HEK293 (cell line): Measurements from ENCODE around the gene CCDC74A.

Source experiments
- CTCF ChIA-PET: fragments of 350-600 bp; formaldehyde crosslinking; extraction: SDS; loops from one replicate; lab custom pipeline; 2021; ENCODE audit warnings: antibody characterized with exemption; lab: Yijun Ruan, JAX
- POLR2A ChIA-PET: fragments of 300-600 bp; formaldehyde crosslinking; extraction: SDS; loops from one replicate; lab custom pipeline; 2020; ENCODE audit warnings: antibody characterized with exemption, inconsistent platforms; lab: Yijun Ruan, JAX
- H3K27ac ChIP-seq: fragments of 200-500 bp; sonication (Bioruptor generic); 2 replicates; pipeline ENCODE4 v1.5.1; 2014; ENCODE audit warnings: low read depth, low read length, control low read depth, inconsistent platforms; ENCODE audit errors: extremely low read depth
- H3K36me3 ChIP-seq, 2 experiments: fragments of 200-500 bp in 1 of 2; sonication (Bioruptor generic) in 1 of 2; 1 replicate in 1 of 2; 2 replicates in 1 of 2; pipeline ENCODE4 v1.5.1; 2014 to 2017; ENCODE audit warnings: inconsistent platforms in 2 of 2, low read length in 2 of 2; ENCODE audit not compliant: control insufficient read depth in 2 of 2, insufficient read depth in 1 of 2
- H3K4me1 ChIP-seq: fragments of 200-500 bp; sonication (Bioruptor generic); 2 replicates; pipeline ENCODE4 v1.5.1; 2014; ENCODE audit warnings: mild to moderate bottlenecking, low read length, inconsistent platforms; ENCODE audit not compliant: control insufficient read depth, insufficient read depth
- H3K4me3 ChIP-seq: 2 replicates; pipeline ENCODE4 v1.5.1; 2011; ENCODE audit warnings: low read depth, mild to moderate bottlenecking, control low read depth, low read length, moderate library complexity
- H3K9me3 ChIP-seq: fragments of 200-500 bp; sonication (Bioruptor generic); 2 replicates; pipeline ENCODE4 v1.5.1; 2014; ENCODE audit warnings: low read depth, low read length, inconsistent platforms; ENCODE audit not compliant: control insufficient read depth, insufficient read depth
- EGR2 ChIP-seq: fragments of 450-650 bp; formaldehyde crosslinking; IDR thresholded peaks from 2 replicates; pipeline ENCODE4 v1.5.1; 2016; ENCODE audit warnings: low read depth, missing biosample characterization, missing genetic modification characterization
- ELK4 ChIP-seq: IDR thresholded peaks from 2 replicates; pipeline ENCODE4 v1.6.1; 2011; ENCODE audit warnings: mild to moderate bottlenecking, low read depth, low read length, borderline replicate concordance
- GLI4 ChIP-seq: fragments of 450-650 bp; formaldehyde crosslinking; IDR thresholded peaks from 2 replicates; pipeline ENCODE4 v1.5.1; 2016; ENCODE audit warnings: missing biosample characterization, missing genetic modification characterization
- KLF10 ChIP-seq: fragments of 450-650 bp; IDR thresholded peaks from 2 replicates; pipeline ENCODE4 v1.5.1; 2018; ENCODE audit warnings: missing biosample characterization, mild to moderate bottlenecking, missing genetic modification characterization
- SP7 ChIP-seq: fragments of 450-650 bp; formaldehyde crosslinking; IDR thresholded peaks from 2 replicates; pipeline ENCODE4 v1.5.1; 2016; ENCODE audit warnings: missing biosample characterization, missing genetic modification characterization
- TCF7L2 ChIP-seq: IDR thresholded peaks from 2 replicates; pipeline ENCODE4 v1.6.1; 2011; ENCODE audit warnings: low read depth, mild to moderate bottlenecking, inconsistent platforms, low read length, moderate library complexity, borderline replicate concordance
- YY2 ChIP-seq: fragments of 450-650 bp; formaldehyde crosslinking; IDR thresholded peaks from 2 replicates; pipeline ENCODE4 v1.5.1; 2016; ENCODE audit warnings: missing biosample characterization, missing genetic modification characterization
- ZEB2 ChIP-seq: fragments of 450-650 bp; formaldehyde crosslinking; IDR thresholded peaks from 2 replicates; pipeline ENCODE4 v1.5.1; 2016; ENCODE audit warnings: missing biosample characterization, missing genetic modification characterization
- ZNF140 ChIP-seq: fragments of 450-650 bp; formaldehyde crosslinking; IDR thresholded peaks from 2 replicates; pipeline ENCODE4 v1.5.1; 2016; ENCODE audit warnings: missing biosample characterization, missing genetic modification characterization
- ZNF148 ChIP-seq: fragments of 450-650 bp; formaldehyde crosslinking; IDR thresholded peaks from 2 replicates; pipeline ENCODE4 v1.5.0; 2017; ENCODE audit warnings: missing biosample characterization, missing genetic modification characterization, borderline replicate concordance
- ZNF223 ChIP-seq: fragments of 450-650 bp; formaldehyde crosslinking; IDR thresholded peaks from 2 replicates; pipeline ENCODE4 v1.5.1; 2016; ENCODE audit warnings: missing biosample characterization, missing genetic modification characterization
- ZNF280C ChIP-seq: fragments of 450-650 bp; formaldehyde crosslinking; IDR thresholded peaks from 2 replicates; pipeline ENCODE4 v1.5.1; 2016; ENCODE audit warnings: missing biosample characterization, missing genetic modification characterization
- ZNF423 ChIP-seq: fragments of 450-650 bp; formaldehyde crosslinking; IDR thresholded peaks from 2 replicates; pipeline ENCODE4 v1.5.1; 2016; ENCODE audit warnings: missing biosample characterization, missing genetic modification characterization
- ZNF449 ChIP-seq: fragments of 450-650 bp; formaldehyde crosslinking; IDR thresholded peaks from 2 replicates; pipeline ENCODE4 v1.5.1; 2017; ENCODE audit warnings: missing biosample characterization, mild to moderate bottlenecking, missing genetic modification characterization, moderate library complexity
- ZNF561 ChIP-seq: fragments of 450-650 bp; IDR thresholded peaks from 2 replicates; pipeline ENCODE4 v1.5.1; 2018; ENCODE audit warnings: missing biosample characterization, missing genetic modification characterization, borderline replicate concordance
- ZNF658 ChIP-seq: fragments of 450-650 bp; formaldehyde crosslinking; IDR thresholded peaks from 2 replicates; pipeline ENCODE4; 2016; ENCODE audit warnings: missing biosample characterization, missing genetic modification characterization
- ZNF677 ChIP-seq: fragments of 450-650 bp; IDR thresholded peaks from 2 replicates; pipeline ENCODE4 v1.5.0; 2018; ENCODE audit warnings: missing biosample characterization, mild to moderate bottlenecking, missing genetic modification characterization, moderate library complexity
- TF ChIP-seq, protein P1 (sequence below): fragments of 450-650 bp; formaldehyde crosslinking; IDR thresholded peaks from 2 replicates; pipeline ENCODE4 v1.5.1; 2017; ENCODE audit warnings: missing biosample characterization, missing genetic modification characterization

Gene CCDC74A

GRCh38 chr2:131552871-131553270, 25.2 kb downstream of the CCDC74A start:
- no peaks in the 10 kb centered on the region for H3K9me3 ChIP-seq
- CTCF ChIA-PET, result no interaction called here
- no peak for TF ChIP-seq TCF7L2
- TF ChIP-seq ZNF677 (tag by site-specific recombination), result no peak
- TF ChIP-seq ZNF423, result no peak
- no peak for TF ChIP-seq SP7 (tag by site-specific recombination)
- TF ChIP-seq, protein P1, sequence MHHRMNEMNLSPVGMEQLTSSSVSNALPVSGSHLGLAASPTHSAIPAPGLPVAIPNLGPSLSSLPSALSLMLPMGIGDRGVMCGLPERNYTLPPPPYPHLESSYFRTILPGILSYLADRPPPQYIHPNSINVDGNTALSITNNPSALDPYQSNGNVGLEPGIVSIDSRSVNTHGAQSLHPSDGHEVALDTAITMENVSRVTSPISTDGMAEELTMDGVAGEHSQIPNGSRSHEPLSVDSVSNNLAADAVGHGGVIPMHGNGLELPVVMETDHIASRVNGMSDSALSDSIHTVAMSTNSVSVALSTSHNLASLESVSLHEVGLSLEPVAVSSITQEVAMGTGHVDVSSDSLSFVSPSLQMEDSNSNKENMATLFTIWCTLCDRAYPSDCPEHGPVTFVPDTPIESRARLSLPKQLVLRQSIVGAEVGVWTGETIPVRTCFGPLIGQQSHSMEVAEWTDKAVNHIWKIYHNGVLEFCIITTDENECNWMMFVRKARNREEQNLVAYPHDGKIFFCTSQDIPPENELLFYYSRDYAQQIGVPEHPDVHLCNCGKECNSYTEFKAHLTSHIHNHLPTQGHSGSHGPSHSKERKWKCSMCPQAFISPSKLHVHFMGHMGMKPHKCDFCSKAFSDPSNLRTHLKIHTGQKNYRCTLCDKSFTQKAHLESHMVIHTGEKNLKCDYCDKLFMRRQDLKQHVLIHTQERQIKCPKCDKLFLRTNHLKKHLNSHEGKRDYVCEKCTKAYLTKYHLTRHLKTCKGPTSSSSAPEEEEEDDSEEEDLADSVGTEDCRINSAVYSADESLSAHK (tag by site-specific recombination), result no peak
- TF ChIP-seq ZNF280C (tag by site-specific recombination), result no peak
- TF ChIP-seq KLF10 (tag by site-specific recombination), result no peak
- no peak for TF ChIP-seq ZNF658 (tag by site-specific recombination)
- no peak for TF ChIP-seq EGR2 (tag by site-specific recombination)
- TF ChIP-seq YY2 (tag by site-specific recombination), result no peak
- no peak for TF ChIP-seq ZNF140 (tag by site-specific recombination)
- TF ChIP-seq ZNF561 (tag by site-specific recombination), result no peak
- TF ChIP-seq ZNF223 (tag by site-specific recombination), result no peak
- no peak for TF ChIP-seq GLI4
- no peak for TF ChIP-seq ZEB2
- no peak for TF ChIP-seq ZNF148 (tag by site-specific recombination)
- TF ChIP-seq ELK4, result no peak
- no peak for TF ChIP-seq ZNF449

More at GRCh38 chr2:131552871-131553270, 25.2 kb downstream of the CCDC74A start:
- no peaks in the 10 kb centered on the region for H3K4me1 ChIP-seq
- no peak overlapping the region for H3K27ac ChIP-seq
- POLR2A ChIA-PET, result no interaction called here
- no peaks in the 10 kb centered on the region for H3K36me3 ChIP-seq
- H3K4me3 ChIP-seq, result no peak overlapping the region
